ENCODE results near the gene TGM5.

GRCh38 chr15:43230640-43231115 is 36.0 kb downstream of the TGM5 start:
- TF ChIP-seq MAX (IDR thresholded peaks at IDR 0.05; ENCODE audit: low read depth, low read length) (no peak), CTCF (IDR thresholded peaks at IDR 0.05; ENCODE audit: low read depth, low read length) (no peak), POLR2A (IDR thresholded peaks at IDR 0.05; ENCODE audit: extremely low read depth, insufficient read length) (no peak)
